Ovary (tissue), 3 donors: ENCODE data around the gene SLIT2.

ENCODE experiments used
- CTCF ChIP-seq, 3 donors: fragments of 450-650 bp in 2 of 3; fragments of 200-600 bp in 1 of 3; IDR thresholded peaks; one replicate each; pipeline versions ENCODE4 v1.5.1 to v1.8.0; 2016 to 2022; ENCODE audit warnings: antibody characterized with exemption in 3 of 3, mild to moderate bottlenecking in 1 of 3
- POLR2A ChIP-seq: fragments of 450-650 bp; IDR thresholded peaks from one replicate; pipeline ENCODE4 v1.6.1; 2017; ENCODE audit warnings: antibody characterized with exemption, mild to moderate bottlenecking, moderate library complexity
- donor health status: DM: no; HTN: no; CAD: no.

- TF ChIP-seq POLR2A: no peak
- TF ChIP-seq CTCF (IDR thresholded peaks at IDR 0.05): no peak
Observed at GRCh38 chr4:20298986-20299385, 47.3 kb downstream of the SLIT2 start.
